Measurements from ENCODE around the gene OLFML1. TPM values are rescaled to one million over a fixed set of nuclear protein-coding genes. Genes with fewer than 3 reads are reported as not detected.

The OLFML1 gene
- total RNA-seq, 1 experiment from 2014 or later = not detected

- TF ChIP-seq CTCF (conservative IDR thresholded peaks at IDR 0.05) = no peak
- no CpG with 5 or more reads among the region's 1 CpG for whole genome bisulfite sequencing (ENCODE audit: extremely low coverage, insufficient read length, low lambda C conversion rate)
These were observed 11.6 kb upstream of the OLFML1 start for GRCh38 chr11:7473717-7474116.

More at GRCh38 chr11:7473717-7474116, 11.6 kb upstream of the OLFML1 start:
- H3K36me3 Mint-ChIP-seq (ENCODE audit: insufficient read depth in 1 of 3, low read depth in 3 of 3) = no peaks in the 10 kb centered on the region
- no peak overlapping the region for H3K23ac ChIP-seq (ENCODE audit: insufficient read length, low read depth, low read length)
- no peaks in the 10 kb centered on the region; the same call in none of the 2 replicates for H3K27me3 Mint-ChIP-seq (ENCODE audit: low read depth)
- H2BK5ac ChIP-seq (ENCODE audit: insufficient read length, low read length) = no peak overlapping the region
- no peak overlapping the region for H3K27ac ChIP-seq (ENCODE audit: insufficient read length, low read depth, low read length)
- no peaks in the 10 kb centered on the region for H4K20me1 ChIP-seq (ENCODE audit: control insufficient read depth, insufficient read depth, insufficient read length)
- no peak for DNase-seq
- H2AFZ ChIP-seq (ENCODE audit: low read length) = no peak overlapping the region
- H3K23me2 ChIP-seq (ENCODE audit: insufficient read length, low read depth, low read length, poor library complexity, severe bottlenecking) = no peaks in the 10 kb centered on the region
- H3K9me3 Mint-ChIP-seq = no peaks in the 10 kb centered on the region; a peak in 1 of 5 replicates
- peaks cover 0 to 4% of the 10 kb centered on the region in 2 experiments; a peak in 2 of 4 replicates for H3K4me1 Mint-ChIP-seq
- no peak overlapping the region for H3K27ac Mint-ChIP-seq
- H3K79me2 ChIP-seq (ENCODE audit: insufficient read depth, low read length) = no peaks in the 10 kb centered on the region
- no peak overlapping the region; the same call in 1 of the 2 replicates for H3K14ac ChIP-seq (ENCODE audit: insufficient read depth, low read length)
- no peak overlapping the region for H2BK120ac ChIP-seq (ENCODE audit: low read depth, low read length, poor library complexity, severe bottlenecking)
- H3K79me1 ChIP-seq (ENCODE audit: insufficient read depth, low read depth, low read length, poor library complexity, severe bottlenecking) = no peaks in the 10 kb centered on the region
- no peak overlapping the region for H3K56ac ChIP-seq (ENCODE audit: insufficient read length, low read depth, low read length)
- no peak overlapping the region for H3K9ac ChIP-seq (ENCODE audit: extremely low read depth, insufficient read length, low read length)
- H2AK5ac ChIP-seq (ENCODE audit: insufficient read length, low read length) = no peak overlapping the region
- no peaks in the 10 kb centered on the region for H3K27me3 ChIP-seq (ENCODE audit: insufficient read depth, low read length)
- H4K8ac ChIP-seq (replicated peaks; ENCODE audit: insufficient read length, low read depth, low read length) = no peak overlapping the region
- H4K5ac ChIP-seq (ENCODE audit: insufficient read length, low read depth, low read length) = no peak overlapping the region
- 0 out of 2 replicates have a peak, but pooled peaks cover 3% of the 10 kb centered on the region for H3K4me1 ChIP-seq (ENCODE audit: insufficient read depth, low read length)
- H3K9me3 ChIP-seq (ENCODE audit: control insufficient read depth, low read depth, low read length) = no peaks in the 10 kb centered on the region
- H2BK20ac ChIP-seq (ENCODE audit: low read depth, low read length, poor library complexity, severe bottlenecking) = no peak overlapping the region
- H3K4me2 ChIP-seq (ENCODE audit: insufficient read depth, insufficient read length, low read length) = no peak overlapping the region
- H3K18ac ChIP-seq (ENCODE audit: insufficient read length, low read depth, low read length) = no peak overlapping the region
- H2BK15ac ChIP-seq (ENCODE audit: low read depth, low read length) = no peak overlapping the region
- H3K4me3 Mint-ChIP-seq = no peak overlapping the region
- H3T11ph ChIP-seq (ENCODE audit: low read length) = no peak overlapping the region
- H2BK12ac ChIP-seq (ENCODE audit: insufficient read length, low read depth, low read length) = no peak overlapping the region
- H4K91ac ChIP-seq (ENCODE audit: insufficient read length, low read depth, low read length) = no peak overlapping the region
- H3K4ac ChIP-seq (ENCODE audit: low read depth, low read length) = no peak overlapping the region
